Breast epithelium (tissue), 3 donors: ENCODE measurements around the gene NEURL1.

Source experiments
- CTCF ChIP-seq, 3 donors: fragments of 450-650 bp; IDR thresholded peaks; one replicate each; pipeline ENCODE4 v1.5.1; 2016 to 2017; ENCODE audit warnings: antibody characterized with exemption in 3 of 3, mild to moderate bottlenecking in 3 of 3, moderate library complexity in 3 of 3
- POLR2A ChIP-seq: fragments of 450-650 bp; IDR thresholded peaks from one replicate; pipeline ENCODE4 v1.6.1; 2016; ENCODE audit warnings: antibody characterized with exemption, mild to moderate bottlenecking, moderate library complexity

GRCh38 chr10:103605359-103606096 is 112.0 kb downstream of the NEURL1 start:
- peak; percentile 63 to 90 (median 64) for TF ChIP-seq CTCF (IDR thresholded peaks at IDR 0.05)
- TF ChIP-seq POLR2A = no peak
